Spinal cord (tissue), 10 donors: ENCODE data around the gene BLOC1S5. TPM values are rescaled to one million over a fixed set of nuclear protein-coding genes. Genes with fewer than 3 reads are reported as not detected.

ENCODE experiments used
- DNase-seq, 6 donors: peaks; one replicate each; pipeline versions ENCODE4 v3.0.0 to v3.0.0-alpha.2; 2013 to 2015; ENCODE audit warnings: low spot score in 6 of 6, low read depth in 4 of 6
- H3K27ac ChIP-seq: one replicate; pipeline ENCODE4 v1.5.1; 2013; ENCODE audit warnings: low read depth, low read length, control low read depth
- H3K27me3 ChIP-seq: one replicate; pipeline ENCODE4 v1.6.1; 2013; ENCODE audit warnings: low read length; ENCODE audit not compliant: control insufficient read depth, insufficient read depth
- H3K36me3 ChIP-seq: one replicate; pipeline ENCODE4 v1.6.1; 2013; ENCODE audit warnings: low read length; ENCODE audit not compliant: control insufficient read depth, insufficient read depth
- H3K4me1 ChIP-seq: one replicate; pipeline ENCODE4 v1.6.1; 2013; ENCODE audit warnings: low read length; ENCODE audit not compliant: control insufficient read depth, insufficient read depth
- H3K4me3 ChIP-seq: one replicate; pipeline ENCODE4 v1.5.1; 2013; ENCODE audit warnings: low read depth, low read length, control low read depth
- H3K9me3 ChIP-seq: one replicate; pipeline ENCODE4 v1.6.1; 2013; ENCODE audit warnings: low read length; ENCODE audit not compliant: control insufficient read depth, insufficient read depth
- WGBS: methylation state at CpG from one replicate; pipeline ENCODE4 v1.1.5; 2013; ENCODE audit warnings: missing lambda C conversion rate; ENCODE audit not compliant: insufficient coverage; 5-methylcytosine and 5-hydroxymethylcytosine counted together
- polyA plus RNA-seq, 2 donors: library from polyadenylated mRNA; unstranded; fragments of 120-200 nt; gene quantifications; one replicate each; pipeline ENCODE4 v1.2.1, GENCODE V29; 2013; ENCODE audit not compliant: insufficient read length in 2 of 2
- total RNA-seq, 2 donors: library from RNA; depleted of rRNA in 1 of 2; stranded (reverse); fragments of 120-200 nt in 1 of 2; fragments of >200 nt in 1 of 2; gene quantifications; one replicate each; pipeline versions ENCODE4 v1.2.3 to v1.2.4, GENCODE V29; 2013 to 2014
- donor health status: healthy.

BLOC1S5 gene
- total and polyA plus RNA-seq, 4 donors: 10.1 to 20.9 (median 15.7) TPM

- no peaks in the 10 kb centered on the region for H3K9me3 ChIP-seq
- no peaks in the 10 kb centered on the region for H3K4me1 ChIP-seq
- WGBS: 93% methylated on average over 4 of the region's 8 CpGs
- no peaks in the 10 kb centered on the region for H3K36me3 ChIP-seq
- no peak for DNase-seq
- no peaks in the 10 kb centered on the region for H3K27me3 ChIP-seq
- H3K27ac ChIP-seq: no peak overlapping the region
- no peak overlapping the region for H3K4me3 ChIP-seq
Measured at GRCh38 chr6:8070718-8071117, 6.5 kb upstream of the BLOC1S5 start.

DNA sequence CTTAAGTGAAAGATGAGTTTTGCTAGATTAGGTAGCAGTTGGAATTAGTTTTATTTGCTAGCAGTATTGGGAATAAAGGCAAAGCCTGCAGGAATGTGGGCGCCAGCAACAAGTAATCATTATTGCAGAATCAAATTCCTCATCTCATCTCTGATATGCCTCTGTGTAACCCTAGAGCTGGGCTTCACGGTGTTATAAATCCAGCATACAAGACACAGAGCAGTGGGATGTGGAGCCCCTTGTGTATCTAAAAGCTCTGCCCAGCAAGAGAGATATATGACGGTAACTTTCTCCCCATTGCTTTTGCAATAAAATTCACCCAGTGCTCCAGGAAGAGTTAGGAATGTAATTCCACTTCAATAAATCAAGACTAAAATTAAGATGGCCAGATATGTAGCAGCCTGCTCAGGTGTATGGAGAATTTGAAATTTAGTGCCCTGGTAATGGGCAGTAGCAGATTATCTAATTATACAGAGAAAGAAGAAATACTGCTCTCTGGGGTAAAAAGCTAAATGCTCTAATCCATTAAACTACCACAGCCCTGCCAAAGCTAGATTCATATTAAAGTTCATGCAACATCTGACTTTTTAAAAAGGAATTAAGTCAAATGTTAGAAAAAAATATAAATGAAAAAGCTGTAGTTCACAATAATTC lies 5.6 kb upstream of the BLOC1S5 start:
- Histone ChIP-seq H3K27me3 (no peaks in the 10 kb centered on the region), H3K4me3 (no peak overlapping the region), H3K36me3 (no peaks in the 10 kb centered on the region), H3K27ac (no peak overlapping the region), H3K4me1 (no peaks in the 10 kb centered on the region), H3K9me3 (no peaks in the 10 kb centered on the region)
- 57% methylated on average over 2 of the region's 3 CpGs for WGBS
- DNase-seq: peak in 1 of 6 donors; percentile 54

GRCh38 chr6:8069151-8069550 lies 5.0 kb upstream of the BLOC1S5 start:
- Histone ChIP-seq H3K36me3 (no peaks in the 10 kb centered on the region), H3K27ac (no peak overlapping the region), H3K4me3 (no peak overlapping the region), H3K27me3 (no peaks in the 10 kb centered on the region), H3K9me3 (no peaks in the 10 kb centered on the region), H3K4me1 (no peaks in the 10 kb centered on the region)
- 45% methylated on average over 3 of the region's 4 CpGs for WGBS
- DNase-seq: peak in 1 of 6 donors; percentile 31

- Histone ChIP-seq H3K4me3 (no peak overlapping the region), H3K9me3 (no peaks in the 10 kb centered on the region), H3K27me3 (no peaks in the 10 kb centered on the region), H3K27ac (no peak overlapping the region), H3K36me3 (no peaks in the 10 kb centered on the region), H3K4me1 (no peaks in the 10 kb centered on the region)
- 100% methylated on average over 2 of the region's 4 CpGs for WGBS
- no peak for DNase-seq
Measured at GRCh38 chr6:8066108-8066507, 1.9 kb upstream of the BLOC1S5 start.

DNA sequence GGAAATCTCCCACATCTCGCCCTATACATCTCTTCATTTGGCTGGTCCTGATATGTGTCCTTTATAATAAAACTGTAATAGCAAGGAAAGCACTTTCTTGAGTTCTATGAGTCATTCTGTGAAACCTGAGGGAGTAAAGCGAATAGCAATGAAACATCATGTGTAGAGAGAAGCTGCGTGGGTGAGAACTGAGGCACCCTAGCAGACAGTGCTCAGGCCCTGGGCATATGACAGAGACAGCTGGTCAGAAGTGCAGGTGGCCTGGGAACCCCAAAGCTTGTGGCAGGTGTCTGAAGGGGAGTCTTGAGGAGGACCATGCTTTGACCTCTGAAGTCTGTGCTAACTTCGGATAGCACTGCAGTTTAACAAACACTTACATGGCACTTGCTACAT lies 1.3 kb upstream of the BLOC1S5 start:
- Histone ChIP-seq H3K4me3 (no peak overlapping the region), H3K4me1 (no peaks in the 10 kb centered on the region), H3K9me3 (no peaks in the 10 kb centered on the region), H3K27me3 (no peaks in the 10 kb centered on the region), H3K27ac (no peak overlapping the region), H3K36me3 (peaks cover 1% of the 10 kb centered on the region)
- DNase-seq: no peak
- WGBS: 100% methylated on average over 2 of the region's 4 CpGs

- H3K4me3 ChIP-seq: peak overlapping the region; percentile 94
- no peaks in the 10 kb centered on the region for H3K9me3 ChIP-seq
- no peaks in the 10 kb centered on the region for H3K4me1 ChIP-seq
- DNase-seq: no peak
- peak overlapping the region; percentile 92 for H3K27ac ChIP-seq
- H3K27me3 ChIP-seq: no peaks in the 10 kb centered on the region
- peaks cover 5% of the 10 kb centered on the region for H3K36me3 ChIP-seq
- 100% methylated on average over 3 of the region's 7 CpGs for WGBS
Measured at GRCh38 chr6:8064638-8065518, 689 bp upstream of the BLOC1S5 start.

GRCh38 chr6:8061736-8062135 lies 2.5 kb downstream of the BLOC1S5 start:
- no peaks in the 10 kb centered on the region for H3K27me3 ChIP-seq
- peaks cover 7% of the 10 kb centered on the region for H3K36me3 ChIP-seq
- 95% methylated on average over 3 of the region's 4 CpGs for WGBS
- no peaks in the 10 kb centered on the region for H3K9me3 ChIP-seq
- no peak overlapping the region for H3K27ac ChIP-seq
- DNase-seq: no peak
- no peak overlapping the region for H3K4me3 ChIP-seq
- no peaks in the 10 kb centered on the region for H3K4me1 ChIP-seq

GRCh38 chr6:8060346-8060745 lies 3.8 kb downstream of the BLOC1S5 start:
- Histone ChIP-seq H3K27me3 (no peaks in the 10 kb centered on the region), H3K4me3 (no peak overlapping the region), H3K9me3 (no peaks in the 10 kb centered on the region), H3K4me1 (no peaks in the 10 kb centered on the region), H3K27ac (no peak overlapping the region), H3K36me3 (peaks cover 7% of the 10 kb centered on the region)
- WGBS: 85% methylated on average over 2 of the region's 3 CpGs
- no peak for DNase-seq

DNA sequence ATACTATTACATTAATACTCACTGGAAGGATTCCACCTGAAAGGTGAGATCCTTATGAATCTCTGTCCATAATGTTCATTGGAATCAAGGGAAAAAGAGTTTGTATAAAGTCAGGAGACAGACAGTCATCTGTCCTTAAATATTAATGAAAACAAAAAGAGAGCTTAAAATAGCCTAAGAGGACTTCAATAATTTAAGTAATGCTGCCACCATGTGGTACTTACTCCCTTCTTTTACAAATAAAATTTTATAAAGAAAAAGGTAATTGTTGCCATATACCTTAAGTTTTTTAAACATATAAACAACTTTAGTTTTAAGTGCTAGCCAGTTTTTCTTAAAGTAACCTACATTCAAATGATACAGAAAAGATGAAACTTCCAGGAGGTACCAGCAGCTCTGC lies 5.1 kb downstream of the BLOC1S5 start:
- no peaks in the 10 kb centered on the region for H3K4me1 ChIP-seq
- no peak overlapping the region for H3K4me3 ChIP-seq
- H3K27me3 ChIP-seq: no peaks in the 10 kb centered on the region
- H3K27ac ChIP-seq: no peak overlapping the region
- H3K36me3 ChIP-seq: peaks cover 7% of the 10 kb centered on the region
- peak in 2 of 6 donors; percentile 38 to 75 for DNase-seq
- no peaks in the 10 kb centered on the region for H3K9me3 ChIP-seq

DNA sequence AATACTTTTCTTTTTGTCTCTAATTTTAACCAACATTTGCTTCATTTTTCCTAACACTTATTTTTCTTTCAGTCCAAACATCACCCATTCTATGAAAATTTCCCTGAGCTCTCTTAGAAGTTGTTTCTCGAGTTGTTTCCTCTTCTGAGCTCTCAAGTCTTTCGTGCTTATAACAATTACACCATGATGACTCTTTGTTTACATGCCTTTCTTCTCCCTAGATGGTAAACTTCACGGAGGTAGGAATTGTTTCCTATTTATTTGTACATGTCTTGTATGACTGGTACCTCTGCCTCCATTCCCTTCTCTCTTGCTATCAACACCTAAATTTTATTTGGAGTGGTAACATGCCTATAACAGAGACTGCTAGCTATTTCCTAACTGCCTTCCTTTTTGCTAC lies 6.4 kb downstream of the BLOC1S5 start:
- Histone ChIP-seq H3K4me3 (no peak overlapping the region), H3K27me3 (no peaks in the 10 kb centered on the region), H3K36me3 (peaks cover 7% of the 10 kb centered on the region), H3K27ac (no peak overlapping the region), H3K9me3 (no peaks in the 10 kb centered on the region), H3K4me1 (no peaks in the 10 kb centered on the region)
- no peak for DNase-seq
- no CpG with 5 or more reads among the region's 3 CpGs for WGBS
